Measurements from ENCODE around the gene TMEM203.

TMEM203 gene

DNA sequence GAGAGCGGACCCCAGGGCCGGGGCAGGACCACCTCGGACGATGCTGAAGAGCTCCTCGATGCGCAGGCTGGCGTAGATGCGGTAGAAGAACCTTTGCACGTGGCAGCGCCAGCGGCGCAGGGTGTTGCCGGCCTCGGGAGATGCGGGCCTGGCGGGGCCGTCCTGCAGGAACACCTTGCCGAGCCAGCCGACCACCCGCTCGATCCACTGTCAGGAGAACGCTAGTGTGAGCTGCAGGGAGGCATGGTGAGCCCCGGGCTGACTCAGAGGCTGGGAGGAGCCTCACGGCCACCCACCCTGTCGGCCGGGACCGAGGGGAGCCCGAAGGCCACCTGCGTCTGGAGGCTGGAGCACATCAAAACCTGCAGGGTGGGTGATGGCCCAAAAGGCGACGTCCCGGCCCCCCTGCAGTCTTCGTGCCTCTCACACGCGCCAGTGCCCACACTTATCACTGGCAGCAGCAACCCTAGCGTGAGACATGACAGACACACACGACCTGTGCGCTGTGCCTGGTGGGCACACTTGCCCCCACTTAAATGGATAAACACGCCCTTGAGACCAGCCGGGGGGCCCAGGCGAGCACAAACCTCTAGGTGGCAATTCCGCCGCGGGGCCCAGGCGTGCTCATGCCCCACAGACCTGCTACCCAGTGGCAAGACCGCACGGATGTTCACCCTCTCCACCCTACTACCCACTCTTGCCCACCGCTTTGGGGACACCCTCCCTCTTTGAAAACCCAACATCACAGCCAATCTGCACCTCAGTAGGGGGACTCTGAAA is 20.4 kb downstream of the TMEM203 start:
- TF ChIP-seq GABPA (IDR thresholded peaks at IDR 0.05; ENCODE audit: low read depth) (no peak), POLR2AphosphoS5 (IDR thresholded peaks at IDR 0.05; ENCODE audit: low read depth) (no peak), SPI1 (IDR thresholded peaks at IDR 0.05; ENCODE audit: borderline replicate concordance, low read depth) (no peak)
- TF ChIP-seq, protein P1, sequence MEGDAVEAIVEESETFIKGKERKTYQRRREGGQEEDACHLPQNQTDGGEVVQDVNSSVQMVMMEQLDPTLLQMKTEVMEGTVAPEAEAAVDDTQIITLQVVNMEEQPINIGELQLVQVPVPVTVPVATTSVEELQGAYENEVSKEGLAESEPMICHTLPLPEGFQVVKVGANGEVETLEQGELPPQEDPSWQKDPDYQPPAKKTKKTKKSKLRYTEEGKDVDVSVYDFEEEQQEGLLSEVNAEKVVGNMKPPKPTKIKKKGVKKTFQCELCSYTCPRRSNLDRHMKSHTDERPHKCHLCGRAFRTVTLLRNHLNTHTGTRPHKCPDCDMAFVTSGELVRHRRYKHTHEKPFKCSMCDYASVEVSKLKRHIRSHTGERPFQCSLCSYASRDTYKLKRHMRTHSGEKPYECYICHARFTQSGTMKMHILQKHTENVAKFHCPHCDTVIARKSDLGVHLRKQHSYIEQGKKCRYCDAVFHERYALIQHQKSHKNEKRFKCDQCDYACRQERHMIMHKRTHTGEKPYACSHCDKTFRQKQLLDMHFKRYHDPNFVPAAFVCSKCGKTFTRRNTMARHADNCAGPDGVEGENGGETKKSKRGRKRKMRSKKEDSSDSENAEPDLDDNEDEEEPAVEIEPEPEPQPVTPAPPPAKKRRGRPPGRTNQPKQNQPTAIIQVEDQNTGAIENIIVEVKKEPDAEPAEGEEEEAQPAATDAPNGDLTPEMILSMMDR (IDR thresholded peaks at IDR 0.05; ENCODE audit: insufficient read depth, low read length), result no peak
- TF ChIP-seq, protein P2, sequence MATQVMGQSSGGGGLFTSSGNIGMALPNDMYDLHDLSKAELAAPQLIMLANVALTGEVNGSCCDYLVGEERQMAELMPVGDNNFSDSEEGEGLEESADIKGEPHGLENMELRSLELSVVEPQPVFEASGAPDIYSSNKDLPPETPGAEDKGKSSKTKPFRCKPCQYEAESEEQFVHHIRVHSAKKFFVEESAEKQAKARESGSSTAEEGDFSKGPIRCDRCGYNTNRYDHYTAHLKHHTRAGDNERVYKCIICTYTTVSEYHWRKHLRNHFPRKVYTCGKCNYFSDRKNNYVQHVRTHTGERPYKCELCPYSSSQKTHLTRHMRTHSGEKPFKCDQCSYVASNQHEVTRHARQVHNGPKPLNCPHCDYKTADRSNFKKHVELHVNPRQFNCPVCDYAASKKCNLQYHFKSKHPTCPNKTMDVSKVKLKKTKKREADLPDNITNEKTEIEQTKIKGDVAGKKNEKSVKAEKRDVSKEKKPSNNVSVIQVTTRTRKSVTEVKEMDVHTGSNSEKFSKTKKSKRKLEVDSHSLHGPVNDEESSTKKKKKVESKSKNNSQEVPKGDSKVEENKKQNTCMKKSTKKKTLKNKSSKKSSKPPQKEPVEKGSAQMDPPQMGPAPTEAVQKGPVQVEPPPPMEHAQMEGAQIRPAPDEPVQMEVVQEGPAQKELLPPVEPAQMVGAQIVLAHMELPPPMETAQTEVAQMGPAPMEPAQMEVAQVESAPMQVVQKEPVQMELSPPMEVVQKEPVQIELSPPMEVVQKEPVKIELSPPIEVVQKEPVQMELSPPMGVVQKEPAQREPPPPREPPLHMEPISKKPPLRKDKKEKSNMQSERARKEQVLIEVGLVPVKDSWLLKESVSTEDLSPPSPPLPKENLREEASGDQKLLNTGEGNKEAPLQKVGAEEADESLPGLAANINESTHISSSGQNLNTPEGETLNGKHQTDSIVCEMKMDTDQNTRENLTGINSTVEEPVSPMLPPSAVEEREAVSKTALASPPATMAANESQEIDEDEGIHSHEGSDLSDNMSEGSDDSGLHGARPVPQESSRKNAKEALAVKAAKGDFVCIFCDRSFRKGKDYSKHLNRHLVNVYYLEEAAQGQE (IDR thresholded peaks at IDR 0.05; ENCODE audit: insufficient replicate concordance, low read depth), result no peak
- Histone ChIP-seq H3K27ac (replicated peaks) (no peak overlapping the region), H3K27me3 (ENCODE audit: insufficient read depth, poor library complexity, severe bottlenecking) (no peaks in the 10 kb centered on the region), H3K4me3 (replicated peaks; ENCODE audit: insufficient read depth, low read length) (no peak overlapping the region)
- DNase-seq (ENCODE audit: low read depth in 1 of 2, low spot score in 1 of 2), result no peak

DNA sequence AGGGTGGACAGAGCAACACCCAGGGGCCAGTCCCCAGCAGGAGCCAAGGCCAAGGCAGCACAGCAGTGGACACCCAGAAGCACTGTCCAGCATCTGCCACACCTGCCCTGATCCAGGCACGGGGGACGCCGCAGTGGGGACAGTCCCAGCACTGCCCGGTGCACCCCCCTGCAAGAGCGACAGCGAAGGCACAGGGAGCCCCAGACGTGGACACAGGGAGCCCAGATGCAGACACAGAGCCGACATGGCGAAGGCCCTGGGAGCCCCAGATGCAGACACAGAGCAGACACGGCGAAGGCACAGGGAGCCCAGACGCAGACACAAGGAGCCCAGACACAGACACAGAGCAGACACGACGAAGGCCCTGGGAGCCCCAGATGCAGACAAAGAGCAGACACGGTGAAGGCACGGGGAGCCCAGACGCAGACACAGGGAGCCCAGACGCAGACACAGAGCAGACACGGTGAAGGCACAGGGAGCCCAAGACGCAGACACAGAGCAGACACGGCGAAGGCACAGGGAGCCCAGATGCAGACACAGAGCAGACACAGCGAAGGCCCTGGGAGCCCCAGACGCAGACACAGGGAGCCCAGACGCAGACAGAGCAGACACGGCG is 21.4 kb downstream of the TMEM203 start:
- no peak overlapping the region for H3K27ac ChIP-seq (replicated peaks)
- TF ChIP-seq, protein P2 (IDR thresholded peaks at IDR 0.05; ENCODE audit: insufficient replicate concordance, low read depth), result no peak
- TF ChIP-seq SPI1 (IDR thresholded peaks at IDR 0.05; ENCODE audit: borderline replicate concordance, low read depth), result no peak
- TF ChIP-seq, protein P1 (IDR thresholded peaks at IDR 0.05; ENCODE audit: insufficient read depth, low read length), result no peak
- no peaks in the 10 kb centered on the region for H3K27me3 ChIP-seq (ENCODE audit: insufficient read depth, poor library complexity, severe bottlenecking)
- H3K4me3 ChIP-seq (replicated peaks; ENCODE audit: insufficient read depth, low read length), result no peak overlapping the region
- DNase-seq (ENCODE audit: low read depth in 1 of 2, low spot score in 1 of 2), result no peak

DNA sequence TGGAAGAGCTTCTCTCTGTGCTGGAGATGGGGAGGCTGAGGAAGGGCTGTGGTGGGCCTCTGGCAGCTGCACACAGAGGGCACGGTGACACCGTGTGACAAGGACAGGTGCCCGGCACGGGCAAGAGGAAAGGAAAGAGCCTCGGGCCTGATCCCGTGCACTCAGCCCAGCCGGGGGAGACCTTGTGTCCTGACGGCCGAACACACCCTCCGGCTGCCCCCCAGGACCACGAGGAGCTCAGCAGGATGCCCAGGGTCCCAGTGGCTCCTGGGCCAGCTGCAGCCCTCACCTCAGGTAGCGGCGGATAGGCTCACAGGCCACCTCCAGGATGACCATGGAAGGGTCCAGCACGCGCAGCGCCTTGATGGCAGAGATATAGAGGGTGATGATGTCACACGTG is 22.6 kb downstream of the TMEM203 start:
- Histone ChIP-seq H3K27me3 (ENCODE audit: insufficient read depth, poor library complexity, severe bottlenecking) (no peaks in the 10 kb centered on the region), H3K4me3 (replicated peaks; ENCODE audit: insufficient read depth, low read length) (no peak overlapping the region), H3K27ac (replicated peaks) (no peak overlapping the region)
- DNase-seq (ENCODE audit: low read depth in 1 of 2, low spot score in 1 of 2), result no peak
- TF ChIP-seq, protein P2 (IDR thresholded peaks at IDR 0.05; ENCODE audit: insufficient replicate concordance, low read depth), result no peak
- TF ChIP-seq GABPA (IDR thresholded peaks at IDR 0.05; ENCODE audit: low read depth) (no peak), POLR2AphosphoS5 (IDR thresholded peaks at IDR 0.05; ENCODE audit: low read depth) (no peak), SPI1 (IDR thresholded peaks at IDR 0.05; ENCODE audit: borderline replicate concordance, low read depth) (no peak)
- TF ChIP-seq, protein P1 (IDR thresholded peaks at IDR 0.05; ENCODE audit: insufficient read depth, low read length), result no peak

All from HL-60 (cell line).